Medulla oblongata (tissue), 1 donor: ENCODE data around the gene QRFP.
A peak's percentile ranks its signal among the peaks of the same experiment; 100 is the strongest.

Experiments
- DNase-seq: peaks from one replicate; pipeline ENCODE4 v3.0.0-alpha.2; 2015; ENCODE audit errors: extremely low spot score

QRFP gene

GRCh38 chr9:130872093-130872492 lies 24.5 kb downstream of the QRFP start:
- no peak for DNase-seq

- DNase-seq = no peak
Observed at GRCh38 chr9:130871395-130872062, 25.1 kb downstream of the QRFP start.

GRCh38 chr9:130870491-130871381 lies 25.9 kb downstream of the QRFP start:
- peak; percentile 60 for DNase-seq

- DNase-seq = no peak
Observed at GRCh38 chr9:130869250-130869649, 27.4 kb downstream of the QRFP start.

- DNase-seq = no peak
Observed at GRCh38 chr9:130868230-130868629, 28.4 kb downstream of the QRFP start.

GRCh38 chr9:130867556-130867955 lies 29.1 kb downstream of the QRFP start:
- DNase-seq = peak; percentile 31

- peak; percentile 82 for DNase-seq
Observed at GRCh38 chr9:130866474-130866965, 30.1 kb downstream of the QRFP start.

GRCh38 chr9:130865921-130866320 lies 30.7 kb downstream of the QRFP start:
- no peak for DNase-seq

GRCh38 chr9:130864541-130864940 lies 32.1 kb downstream of the QRFP start:
- no peak for DNase-seq

- no peak for DNase-seq
Observed at GRCh38 chr9:130862747-130863146, 33.9 kb downstream of the QRFP start.

GRCh38 chr9:130862217-130862616 lies 34.4 kb downstream of the QRFP start:
- DNase-seq = no peak

- no peak for DNase-seq
Observed at GRCh38 chr9:130861372-130862180, 35.0 kb downstream of the QRFP start.

GRCh38 chr9:130860458-130861316 lies 35.9 kb downstream of the QRFP start:
- DNase-seq = no peak

GRCh38 chr9:130858739-130859705 lies 37.6 kb downstream of the QRFP start:
- no peak for DNase-seq

- no peak for DNase-seq
Observed at GRCh38 chr9:130857864-130858738, 38.5 kb downstream of the QRFP start.

GRCh38 chr9:130856474-130856873 lies 40.1 kb downstream of the QRFP start:
- DNase-seq = no peak

- DNase-seq = no peak
Observed at GRCh38 chr9:130854835-130855234, 41.8 kb downstream of the QRFP start.

- no peak for DNase-seq
Observed at GRCh38 chr9:130854092-130854491, 42.5 kb downstream of the QRFP start.

- no peak for DNase-seq
Observed at GRCh38 chr9:130852801-130853200, 43.8 kb downstream of the QRFP start.
